AG20443 (cell line): Measurements from ENCODE around the gene PISD.
"Not testable (repeated sequence)": the region's sequence is repeated elsewhere in the genome, so short reads cannot be mapped to it uniquely, and the experiment has no call there.

Experiments
- DNase-seq: peaks from one replicate; pipeline ENCODE4 v3.0.0; 2012; ENCODE audit warnings: low spot score, mixed read lengths

The PISD gene

DNA sequence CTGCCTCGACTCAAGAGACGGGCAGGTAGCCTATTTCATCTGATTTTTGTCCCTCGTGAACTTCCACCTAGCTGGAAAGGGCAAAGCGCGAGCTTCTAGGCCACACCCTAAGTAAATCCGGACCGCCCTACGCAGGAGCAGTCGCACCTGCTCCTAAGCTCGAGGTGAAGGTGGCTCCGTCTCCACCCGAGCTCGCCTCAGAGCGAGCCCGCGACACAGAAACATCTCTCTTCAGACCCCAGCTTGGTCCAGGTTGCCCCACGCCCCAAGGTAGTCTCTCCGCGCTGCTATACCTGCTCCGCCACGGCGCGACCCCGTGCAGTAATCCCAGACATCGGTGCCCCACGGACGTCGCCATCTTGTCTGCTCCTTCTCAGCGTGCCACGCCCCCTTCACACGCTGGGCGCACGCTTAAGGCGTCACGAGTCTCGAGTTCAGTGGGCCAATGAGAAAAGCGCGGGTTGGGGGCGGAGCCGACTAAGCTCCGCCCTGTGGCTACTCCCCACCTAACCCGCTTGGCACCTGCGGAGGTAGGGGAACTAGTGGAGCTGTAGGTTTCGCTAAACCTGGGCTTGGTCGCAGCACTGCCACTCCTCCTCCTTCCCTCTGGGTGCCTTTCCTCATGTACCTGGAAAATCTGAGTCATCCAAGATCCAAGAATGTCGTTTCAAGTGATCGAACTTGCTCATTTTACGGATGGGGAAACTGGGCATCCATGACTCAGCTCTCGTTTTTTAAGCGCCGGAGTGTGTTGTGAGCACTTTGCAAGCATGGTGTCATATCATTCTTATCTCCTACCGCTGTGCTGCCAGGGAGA is at the start of gene PISD:
PISD (minus strand) TSS at position 365 of the 817 bp plus-strand sequence; CDS start at position 358, 7 bp downstream.
- DNase-seq = peak; percentile 97

DNA sequence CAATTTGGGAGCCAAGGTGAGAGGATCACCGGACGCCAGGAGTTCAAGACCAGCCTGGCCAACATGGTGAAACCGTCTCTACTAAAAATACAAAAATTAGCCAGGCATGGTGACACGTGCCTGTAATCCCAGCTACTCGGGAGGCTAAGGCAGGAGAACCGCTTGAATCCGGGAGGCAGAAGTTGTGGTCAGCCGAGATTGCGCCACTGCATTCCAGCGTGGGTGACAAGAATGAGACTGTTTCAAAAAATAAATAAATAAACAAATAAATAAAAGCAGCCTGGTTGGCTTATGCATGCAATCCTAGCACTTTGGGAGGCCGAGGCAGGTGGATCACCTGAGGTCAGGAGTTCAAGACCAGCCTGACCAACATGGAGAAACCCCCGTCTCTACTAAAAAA is 49.2 kb upstream of the PISD start:
- not testable (repeated sequence) for DNase-seq

DNA sequence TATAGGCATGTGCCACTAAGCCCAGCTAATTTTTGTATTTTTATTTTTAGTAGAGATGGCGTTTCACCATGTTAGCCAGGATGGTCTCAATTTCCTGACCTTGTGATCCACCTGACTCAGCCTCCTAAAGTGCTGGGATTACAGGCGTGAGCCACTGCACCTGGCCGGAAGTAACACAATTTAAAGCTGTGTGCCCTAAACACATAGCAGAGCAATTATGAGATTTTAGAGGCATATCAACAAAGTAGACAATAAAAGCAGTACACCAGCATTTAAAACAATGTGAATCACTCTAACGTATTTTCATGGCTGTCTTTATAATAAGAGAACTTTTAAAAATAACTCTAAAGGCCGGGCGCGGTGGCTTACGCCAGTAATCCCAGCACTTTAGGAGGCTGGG is 45.5 kb upstream of the PISD start:
- no peak for DNase-seq

DNA sequence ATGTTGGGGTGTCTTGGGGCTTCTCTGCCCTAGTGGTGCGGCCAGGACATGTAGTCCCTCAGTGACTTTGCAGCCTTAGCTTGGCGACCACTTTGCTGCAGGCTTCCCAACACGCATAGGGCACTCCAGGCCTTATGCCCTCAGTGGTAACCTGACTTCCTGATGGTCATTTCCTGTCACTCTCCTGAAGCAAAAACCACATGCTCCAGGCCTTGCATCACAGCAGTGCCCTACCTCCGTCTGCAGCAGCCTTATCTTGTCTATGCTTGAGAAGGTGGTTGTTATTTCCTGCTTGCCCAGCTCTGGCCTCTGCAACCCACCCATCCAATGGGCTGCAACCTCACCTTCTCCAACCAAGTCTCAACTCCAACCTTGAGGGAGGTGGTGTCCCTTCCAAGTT is 33.4 kb upstream of the PISD start:
- no peak for DNase-seq

DNA sequence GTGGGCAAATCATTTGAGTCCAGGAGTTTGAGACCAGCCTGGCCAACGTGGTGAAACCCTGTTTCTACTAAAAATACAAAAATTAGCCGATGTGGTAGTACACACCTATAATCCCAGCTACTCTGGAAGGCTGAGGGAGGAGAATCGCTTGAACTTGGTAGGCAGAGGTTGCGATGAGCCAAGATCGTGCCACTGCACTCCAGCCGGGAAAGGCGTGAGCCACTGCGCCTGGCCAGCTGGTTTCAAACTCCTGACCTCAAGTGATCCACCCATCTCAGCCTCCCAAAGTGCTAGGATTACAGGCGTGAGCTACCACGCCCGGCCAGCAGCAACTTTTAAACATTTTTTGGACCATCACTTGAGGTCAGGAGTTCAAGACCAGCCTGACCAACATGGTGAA is 32.0 kb upstream of the PISD start:
- not testable (repeated sequence) for DNase-seq

DNA sequence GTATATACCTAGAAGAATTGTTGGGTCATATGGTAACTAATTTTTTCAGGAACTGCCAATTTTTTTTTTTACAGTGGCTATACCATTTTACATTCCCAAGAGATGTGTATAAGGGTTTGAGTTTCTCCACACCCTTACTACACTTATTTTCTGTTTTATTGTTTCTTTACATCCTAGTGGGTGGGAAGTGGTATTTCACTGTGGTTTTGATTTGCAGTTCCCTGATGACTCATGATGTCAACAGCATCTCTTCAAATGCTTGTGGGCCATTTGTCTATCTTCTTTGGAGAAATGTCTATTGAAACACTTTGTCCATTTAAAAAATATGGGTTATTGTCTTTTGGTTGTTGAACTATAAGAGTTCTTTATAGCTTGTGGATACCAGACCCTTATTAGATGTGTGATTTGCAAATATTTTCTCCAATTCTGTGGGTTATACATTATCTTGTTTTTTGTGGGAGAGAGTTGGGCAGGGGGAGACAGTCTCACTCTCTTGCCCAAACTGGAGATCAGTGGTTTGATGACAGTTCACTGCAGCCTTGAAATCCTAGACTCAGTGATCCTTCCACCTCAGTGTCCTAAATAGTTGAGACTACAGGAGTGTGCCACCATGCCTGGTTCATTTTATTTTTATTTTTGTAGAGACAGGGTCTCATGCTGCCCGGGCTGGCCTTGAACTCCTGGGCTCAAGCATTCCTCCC is 30.3 kb upstream of the PISD start:
- DNase-seq = no peak

DNA sequence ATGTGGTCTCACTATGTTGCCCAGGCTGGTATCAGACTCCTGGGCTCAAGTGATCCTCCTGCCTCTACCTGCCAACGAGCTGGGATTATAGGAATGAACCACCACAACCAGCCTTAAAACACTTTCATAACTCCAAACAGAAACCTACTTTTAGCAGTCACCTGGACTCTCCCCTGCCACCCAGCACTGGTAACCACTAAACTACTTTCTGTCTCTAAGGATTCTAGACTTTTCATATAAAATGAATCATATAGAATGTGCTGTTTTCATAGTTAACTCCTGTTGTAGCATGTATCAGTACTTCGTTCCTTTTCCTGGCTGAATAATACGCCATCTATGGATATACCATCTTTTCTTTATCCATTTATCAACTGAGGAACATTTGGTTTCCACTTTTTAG is 29.4 kb upstream of the PISD start:
- DNase-seq = no peak

DNA sequence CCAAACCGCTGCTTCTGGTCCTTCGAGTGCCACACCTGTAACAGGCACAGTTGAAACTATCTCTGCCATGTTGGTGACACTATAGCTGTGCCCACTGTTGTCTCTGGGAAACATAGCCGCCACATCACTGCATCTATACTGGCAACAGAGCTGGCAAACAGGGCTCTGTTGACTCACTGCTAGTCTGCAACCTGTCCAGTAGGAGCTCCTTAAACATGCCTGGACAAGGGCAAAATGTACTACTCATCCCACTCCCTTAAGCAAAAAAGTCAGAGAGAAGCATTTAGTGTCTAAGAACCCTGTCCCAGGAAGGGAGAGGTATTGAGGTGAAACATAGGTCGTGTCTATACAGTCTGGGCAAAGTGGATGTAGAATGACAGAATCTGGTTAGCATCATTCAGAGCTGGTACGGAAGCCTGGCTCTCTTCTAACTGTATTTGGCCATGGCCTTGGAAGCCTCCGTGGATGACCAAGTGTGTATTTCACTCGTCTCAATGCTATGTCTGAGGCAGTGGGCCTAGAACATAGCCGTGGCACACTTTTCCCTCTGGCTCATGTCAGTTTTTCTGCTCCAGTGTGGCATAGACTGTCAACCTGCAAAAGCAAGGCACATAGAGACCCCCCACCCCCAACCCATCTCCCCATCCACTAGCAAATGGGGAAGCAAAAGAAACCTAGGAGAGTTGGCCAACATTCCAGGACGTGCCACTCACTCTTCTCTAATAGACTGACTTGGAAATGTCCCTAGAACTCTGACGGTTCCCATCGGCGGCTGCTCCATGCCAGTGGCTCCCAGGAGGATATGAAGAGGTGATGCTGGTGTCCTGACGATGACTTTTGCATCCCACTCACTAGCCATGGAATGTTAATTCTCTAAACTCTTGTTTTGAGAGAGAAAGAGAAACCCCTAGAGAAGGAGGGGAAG is 21.4 kb upstream of the PISD start:
- no peak for DNase-seq

DNA sequence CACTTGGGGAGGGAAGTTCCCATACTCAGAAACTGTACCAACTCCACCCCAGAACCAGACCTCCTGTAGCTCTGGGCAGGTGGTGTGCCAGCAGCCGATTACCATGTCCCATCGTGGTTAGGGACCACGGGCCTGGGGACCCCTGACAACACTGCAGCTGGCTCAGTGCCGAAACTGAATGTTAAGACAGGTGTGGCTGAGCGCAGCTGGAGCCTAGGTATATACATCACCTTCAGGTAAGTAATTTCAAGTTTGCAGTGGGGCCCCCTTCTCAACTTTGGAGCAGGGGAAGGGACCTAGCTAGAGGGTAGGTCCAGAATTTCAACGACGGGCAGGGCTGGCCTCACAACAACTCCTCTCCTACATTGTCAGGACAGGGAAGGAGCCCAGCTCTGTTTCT is 20.7 kb upstream of the PISD start:
- no peak for DNase-seq

DNA sequence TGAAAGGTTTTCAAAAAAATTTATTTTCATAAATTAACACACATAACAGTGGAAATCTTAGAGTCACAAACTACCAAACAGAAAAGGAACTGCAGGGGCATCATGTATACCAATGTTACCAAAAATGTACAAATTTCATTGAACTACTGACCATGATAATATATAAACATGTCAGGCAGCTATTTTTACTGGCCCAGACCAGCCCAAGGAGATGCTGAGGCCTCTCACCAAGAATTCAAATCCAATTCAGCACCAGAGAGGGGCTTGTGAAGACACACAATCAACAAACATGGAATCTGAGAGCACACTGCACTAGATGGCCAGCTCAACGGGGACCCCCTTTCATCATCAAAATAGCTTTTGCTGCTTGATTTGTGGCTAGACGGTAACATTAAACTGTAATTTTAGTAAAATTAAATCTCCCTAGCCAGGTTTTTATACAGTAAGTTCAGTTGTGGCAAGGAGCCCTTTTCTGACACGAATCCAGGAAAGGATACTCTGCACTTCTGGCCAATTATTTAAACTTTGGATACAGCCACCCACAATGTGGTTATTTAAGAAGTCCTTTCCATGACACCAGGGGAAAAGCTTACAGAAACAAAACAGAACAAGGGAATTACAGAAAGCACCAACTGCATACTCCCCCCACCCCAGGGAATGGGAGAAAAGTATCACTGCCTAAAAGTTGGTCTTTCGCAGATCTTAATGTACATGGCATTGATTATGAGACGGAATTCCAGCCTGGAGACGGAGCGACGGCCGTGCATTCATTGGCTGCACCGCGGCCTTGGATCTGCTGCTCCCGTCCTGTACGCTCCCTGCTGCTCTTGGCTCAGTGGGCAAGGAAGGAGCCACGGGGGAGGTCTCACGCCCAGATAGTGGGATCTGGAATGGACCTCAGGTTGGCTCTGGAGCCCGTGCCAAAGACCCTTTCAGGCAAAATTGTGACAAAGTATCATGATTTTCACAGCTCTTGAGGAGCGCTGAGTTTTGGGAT is 19.6 kb upstream of the PISD start:
- no peak for DNase-seq

DNA sequence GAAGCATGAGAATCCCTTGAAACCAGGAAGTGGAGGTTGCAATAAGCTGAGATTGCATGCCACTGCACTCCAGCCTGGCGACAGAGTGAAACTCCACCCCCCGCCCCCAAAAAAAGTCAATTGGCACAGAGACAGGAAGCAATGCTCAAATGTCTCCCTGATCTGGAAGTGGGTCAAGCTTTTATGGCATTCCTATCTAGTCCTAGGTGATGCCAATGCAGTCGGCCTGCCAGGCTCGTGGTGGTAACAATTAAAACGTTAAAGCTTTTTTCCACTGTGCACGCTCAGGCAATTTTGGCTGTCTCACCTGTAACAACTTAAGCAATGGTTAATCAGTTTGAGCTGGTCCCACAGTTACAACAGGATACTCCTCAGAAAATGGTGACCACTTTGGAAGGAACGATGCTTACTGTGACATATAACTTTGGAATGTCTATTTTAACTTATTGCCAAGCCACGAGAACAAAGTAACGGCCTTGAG is 18.9 kb upstream of the PISD start:
- DNase-seq = peak; percentile 59

DNA sequence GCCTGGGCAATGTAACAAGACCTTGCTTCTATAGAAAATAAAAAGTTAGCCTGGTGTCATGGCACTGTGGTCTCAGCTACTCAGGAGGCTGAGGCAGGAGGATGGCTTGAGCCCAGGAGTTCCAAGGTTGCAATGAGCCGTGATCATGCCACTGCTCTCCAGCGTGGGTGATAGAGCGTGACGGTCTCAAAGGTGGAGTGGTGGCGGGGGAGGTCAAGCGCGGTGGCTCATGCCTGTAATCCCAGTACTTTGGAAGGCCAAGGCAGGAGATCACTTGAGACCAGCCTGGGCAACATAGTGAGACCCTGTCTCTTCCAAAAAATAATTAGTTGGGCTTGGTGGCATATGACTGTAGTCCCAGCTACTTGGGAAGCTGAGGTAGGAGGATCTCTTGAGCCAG is 16.7 kb upstream of the PISD start:
- no peak for DNase-seq

DNA sequence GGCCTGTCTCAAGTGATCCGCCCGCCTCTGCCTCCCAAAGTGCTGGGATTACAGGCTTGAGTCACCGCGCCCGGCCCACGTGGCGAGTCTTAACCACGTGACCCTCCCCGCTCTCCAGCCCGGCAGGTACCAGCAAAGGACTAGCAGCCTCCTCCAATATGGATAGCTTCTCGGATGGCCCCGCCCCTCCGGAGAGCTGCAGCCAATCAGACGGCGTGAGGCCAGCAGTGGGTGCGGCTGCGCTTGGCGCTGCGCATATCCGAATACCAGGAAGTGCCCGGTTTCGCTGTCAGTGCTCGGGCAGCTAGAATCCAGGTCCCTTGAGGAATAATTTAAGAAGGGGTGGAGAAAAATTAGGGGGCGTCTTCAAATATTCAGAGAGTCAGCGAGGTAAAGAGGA is 14.7 kb upstream of the PISD start:
- peak; percentile 91 for DNase-seq

DNA sequence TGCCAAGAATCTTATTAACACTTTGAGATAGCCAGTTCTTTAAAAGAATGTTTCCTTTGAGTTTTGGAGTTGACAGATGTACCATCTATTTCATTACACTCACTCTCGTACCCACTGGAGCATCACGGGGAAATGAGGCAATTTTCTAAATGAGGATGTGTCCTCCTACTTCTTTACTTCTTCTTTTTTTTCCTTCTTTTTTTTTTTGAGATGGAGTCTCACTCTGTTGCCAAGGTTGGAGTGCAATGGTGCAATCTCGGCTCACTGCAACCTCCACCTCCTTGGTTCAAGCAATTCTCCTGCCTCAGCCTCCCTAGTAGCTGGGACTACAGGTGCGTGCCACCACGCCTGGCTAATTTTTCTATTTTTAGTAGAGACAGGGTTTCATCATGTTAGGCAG is 12.2 kb upstream of the PISD start:
- DNase-seq = not testable (repeated sequence)

DNA sequence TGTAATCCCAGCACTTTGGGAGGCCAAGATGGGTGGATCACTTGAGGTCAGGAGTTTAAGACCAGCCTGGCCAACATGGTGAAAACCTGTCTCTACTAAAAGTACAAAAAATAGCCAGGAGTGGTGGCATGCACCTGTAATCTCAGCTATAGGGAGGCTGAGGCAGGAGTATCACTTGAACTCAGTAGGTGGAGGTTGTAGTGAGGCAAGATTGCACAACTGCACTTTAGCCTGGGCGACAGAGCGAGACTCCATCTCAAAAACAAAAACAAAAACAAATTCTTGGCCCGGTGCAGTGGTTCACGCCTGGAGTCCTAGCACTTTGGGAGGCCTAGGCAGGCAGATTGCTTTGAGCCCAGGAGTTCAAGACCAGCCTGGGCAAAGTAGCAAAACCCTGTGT is 6.8 kb upstream of the PISD start:
- DNase-seq = not testable (repeated sequence)

DNA sequence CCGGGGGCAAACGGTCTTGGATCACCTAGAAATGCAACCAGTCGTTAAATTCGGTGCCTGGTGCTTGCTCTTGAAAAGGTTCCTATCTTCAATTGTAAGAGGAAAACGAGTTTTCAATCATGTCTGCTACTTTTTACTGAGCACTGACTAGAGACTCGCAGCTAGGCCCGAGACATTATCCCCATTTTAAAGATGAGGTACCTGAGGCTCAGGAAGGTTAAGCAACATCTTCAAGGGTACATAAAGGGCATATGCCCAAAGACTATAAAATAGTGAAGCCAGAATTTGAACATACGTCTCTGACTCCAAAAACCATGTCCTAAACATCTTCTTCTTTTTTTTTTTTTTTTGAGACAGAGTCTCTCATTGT is 638 bp upstream of the PISD start:
- DNase-seq = no peak

DNA sequence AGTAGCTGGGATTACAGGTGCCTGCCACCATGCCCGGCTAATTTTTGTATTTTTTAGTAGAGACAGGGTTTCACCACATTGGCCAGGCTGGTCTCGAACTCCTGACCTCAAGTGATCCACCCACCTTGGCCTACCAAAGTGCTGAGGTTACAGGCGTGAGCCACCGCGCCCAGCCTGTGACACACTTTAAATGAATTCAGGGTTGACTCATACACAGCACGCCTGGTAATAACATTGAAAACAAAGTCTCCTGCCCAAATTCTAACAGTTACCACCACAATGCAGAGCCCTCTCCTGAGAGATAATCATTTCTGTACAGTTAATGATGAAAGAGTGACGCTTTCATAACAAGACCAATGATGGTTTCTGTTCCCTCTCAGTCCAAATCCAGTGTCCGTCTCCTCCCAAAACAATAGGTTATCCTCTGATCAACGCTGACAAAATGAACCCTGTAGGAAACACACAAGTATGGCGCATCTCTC is 1.1 kb downstream of the PISD start:
- peak; percentile 71 for DNase-seq

DNA sequence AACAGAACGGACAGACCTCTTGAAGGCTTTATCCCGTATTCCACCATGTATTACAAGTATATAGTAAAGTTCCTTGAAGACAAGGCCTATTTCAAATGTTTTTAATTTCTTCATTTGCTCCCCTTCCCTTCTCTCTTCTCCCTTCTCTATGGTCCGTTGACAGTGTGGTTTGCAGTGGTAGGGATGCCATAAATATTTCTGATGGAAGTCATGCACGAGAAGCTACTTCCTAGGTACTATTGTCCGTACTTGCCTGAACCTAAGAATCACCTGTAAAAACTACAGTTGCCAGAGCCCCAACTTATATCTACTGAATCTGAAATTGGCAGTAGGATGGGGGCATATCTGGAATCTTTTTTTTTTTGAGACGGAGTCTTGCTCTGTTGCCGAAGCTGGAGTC is 2.8 kb downstream of the PISD start:
- no peak for DNase-seq

DNA sequence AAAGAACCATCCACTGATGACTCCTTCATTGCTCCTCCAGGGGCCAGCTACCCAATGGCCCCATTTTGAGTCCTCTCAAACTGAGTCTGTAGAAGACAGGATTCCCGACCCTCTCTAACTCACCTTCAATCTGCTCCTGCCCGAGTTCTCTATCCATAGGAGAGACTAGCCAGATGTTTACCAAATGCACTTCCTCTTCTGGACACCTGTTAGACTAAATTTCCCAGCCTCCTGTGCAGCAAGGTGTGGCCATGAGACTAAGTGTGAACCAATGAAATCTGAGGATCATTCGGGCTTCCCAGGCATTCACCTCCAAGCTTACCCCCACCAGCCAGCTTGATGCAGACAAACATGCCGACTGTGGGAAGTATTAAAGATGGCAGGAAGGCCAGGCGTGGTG is 7.6 kb downstream of the PISD start:
- DNase-seq = no peak

DNA sequence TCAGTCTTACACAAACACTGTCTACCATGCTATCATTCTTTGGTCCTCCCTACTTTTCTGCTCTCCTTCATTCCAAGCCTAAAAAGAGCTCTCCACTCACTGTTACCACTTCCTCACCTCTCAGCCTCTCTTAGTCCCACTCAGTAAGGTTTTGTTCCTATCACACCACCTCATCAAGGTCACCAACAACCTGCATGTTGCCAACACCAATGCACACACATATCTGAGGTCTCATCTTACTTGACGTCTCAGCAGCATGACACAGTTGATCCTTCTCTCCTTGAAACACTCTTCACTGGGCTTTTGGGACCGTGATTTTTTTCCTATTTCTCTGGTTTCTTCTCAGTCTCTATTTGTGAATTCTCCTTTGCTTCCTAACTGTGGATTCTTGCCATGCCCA is 8.1 kb downstream of the PISD start:
- no peak for DNase-seq
